RKO (cell line): ENCODE data around the gene CUBN.

Source experiments
- DNase-seq: peaks from one replicate; pipeline ENCODE4 v3.0.0-alpha.2; 2016; ENCODE audit warnings: low spot score

Gene CUBN

DNA sequence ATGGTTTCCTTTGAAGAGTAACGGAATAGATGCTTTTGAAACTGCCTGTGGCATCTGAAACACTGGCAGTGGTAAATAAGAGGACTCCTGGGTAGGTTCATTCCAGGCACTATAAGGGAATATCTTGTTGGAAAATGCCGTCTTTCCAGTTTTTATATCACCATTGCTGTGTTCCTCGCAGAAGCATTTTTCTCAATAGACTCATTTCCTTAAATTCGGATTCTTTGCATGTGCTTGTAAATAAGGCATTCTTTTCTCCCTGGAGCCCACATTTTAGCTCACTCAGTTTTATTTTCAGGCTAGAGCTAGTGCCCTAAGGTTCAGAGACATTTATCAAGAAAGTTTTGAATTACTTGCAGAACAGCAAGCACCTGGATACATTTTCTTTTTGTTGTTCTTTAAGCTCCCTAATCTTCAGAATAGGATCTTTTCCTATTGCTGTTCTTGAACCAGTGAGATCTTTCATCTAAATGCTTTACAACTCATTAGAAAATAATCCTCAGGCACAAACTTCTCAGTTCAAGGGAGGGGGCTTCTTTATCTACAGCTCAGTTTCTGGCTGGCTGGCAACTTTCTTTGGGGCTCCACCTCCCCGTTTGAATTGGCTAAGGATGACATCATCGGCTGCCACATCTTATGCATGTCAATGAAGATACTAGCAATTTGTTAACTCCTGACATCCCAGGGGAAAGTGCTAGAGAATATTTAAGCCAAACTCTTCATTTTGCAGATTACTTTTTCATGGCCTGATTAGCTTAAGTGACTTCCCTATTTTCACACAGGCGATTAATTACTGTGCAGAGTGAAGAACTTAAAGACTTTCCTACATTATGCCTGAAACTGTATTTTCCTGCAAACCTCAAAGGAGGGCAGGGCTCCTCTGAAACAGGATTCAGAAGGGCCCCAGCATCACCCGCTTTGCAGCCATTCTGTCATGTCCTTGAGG lies 178.7 kb downstream of the CUBN start:
- DNase-seq: peak; percentile 83

DNA sequence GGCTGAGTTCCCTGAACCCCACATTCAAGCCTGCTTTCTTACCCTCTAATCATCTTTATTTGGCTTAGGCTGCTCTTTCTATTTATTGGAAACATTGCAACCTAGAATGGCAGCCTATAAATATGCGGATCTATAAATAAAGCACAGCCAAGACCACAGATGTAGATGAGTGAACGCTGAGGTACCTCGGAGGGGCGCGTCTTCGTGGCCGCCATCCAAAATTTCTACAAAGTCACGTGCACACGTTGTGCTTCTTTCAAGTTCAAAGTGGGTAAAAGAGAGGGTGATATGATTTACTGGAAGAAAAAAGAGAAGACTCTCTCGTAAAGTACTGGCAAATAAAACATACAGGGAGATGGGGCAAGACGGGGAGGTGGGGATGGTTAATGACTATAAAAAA lies 179.8 kb downstream of the CUBN start:
- DNase-seq: no peak

DNA sequence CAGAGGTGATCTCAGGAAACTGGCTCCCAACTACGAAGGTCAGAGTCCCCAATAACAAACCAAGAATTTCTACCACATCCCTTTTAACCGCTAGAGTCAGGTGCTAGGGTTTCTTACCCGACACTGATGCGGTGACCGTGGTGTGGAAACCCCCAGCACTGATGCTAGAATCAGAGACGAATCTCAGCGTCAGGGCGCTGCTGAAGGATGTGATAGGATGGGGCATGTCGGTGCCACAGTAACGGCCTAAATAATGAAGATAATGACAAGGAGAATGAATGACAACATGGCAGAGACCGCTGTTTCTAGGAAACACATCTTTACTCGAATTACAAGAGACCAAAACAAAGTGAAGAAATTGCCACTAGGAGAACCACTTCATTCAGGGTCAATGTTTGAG lies 181.2 kb downstream of the CUBN start:
- DNase-seq: no peak

DNA sequence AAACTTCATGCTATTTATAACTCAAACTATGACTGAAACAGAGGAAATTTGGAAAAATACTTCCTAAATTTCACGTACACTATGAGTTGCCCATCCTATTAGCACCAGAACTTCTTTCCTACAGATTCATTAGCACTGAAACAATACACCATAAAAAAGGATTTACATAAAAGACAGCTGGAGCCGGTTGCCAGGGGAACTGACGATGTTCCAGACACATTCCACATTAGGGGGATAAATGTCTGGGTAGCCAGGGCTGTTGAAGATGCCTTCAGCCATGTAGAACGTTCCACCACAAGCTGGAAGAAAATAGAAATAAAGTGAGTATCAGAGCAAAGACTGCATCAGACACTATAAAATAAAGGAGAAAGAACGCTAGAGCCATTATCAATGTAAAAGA lies 182.5 kb downstream of the CUBN start:
- DNase-seq: no peak

DNA sequence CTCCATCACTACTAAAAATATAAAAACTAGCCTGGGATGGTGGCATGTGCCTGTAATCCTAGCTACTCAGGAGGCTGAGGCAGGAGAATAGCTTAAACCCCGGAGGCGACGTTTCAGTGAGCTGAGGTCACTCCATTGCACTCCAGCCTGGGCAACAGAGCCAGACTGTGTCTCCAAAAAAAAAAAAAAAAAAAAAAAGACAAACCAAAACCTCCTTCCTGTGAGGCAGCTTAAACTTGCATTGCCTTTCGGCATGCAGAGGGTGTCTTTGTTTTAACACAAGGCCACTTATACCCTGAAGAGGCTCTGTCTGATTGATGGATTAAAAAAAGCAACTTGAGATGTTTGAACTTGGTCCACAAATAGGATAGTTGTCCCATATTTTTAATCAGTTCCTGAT lies 184.0 kb downstream of the CUBN start:
- no peak for DNase-seq

DNA sequence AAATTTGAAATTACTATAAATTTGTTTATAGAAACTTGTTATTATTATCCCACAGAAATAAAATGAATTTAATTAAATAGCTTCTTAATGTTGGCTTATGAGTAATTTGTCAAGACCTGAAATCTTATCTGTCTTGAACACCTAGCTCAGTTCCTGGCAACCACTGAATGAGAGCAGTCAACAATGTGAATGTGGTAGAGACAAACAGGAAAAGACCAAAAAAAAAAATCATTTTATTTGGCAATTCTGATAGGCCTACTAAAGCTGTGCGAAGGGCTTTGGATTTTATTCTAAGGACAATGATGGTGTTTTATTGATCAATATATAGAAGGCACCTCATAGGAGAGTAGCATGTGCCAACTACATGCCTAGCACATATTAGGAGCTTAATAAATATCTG lies 184.6 kb downstream of the CUBN start:
- DNase-seq: no peak

DNA sequence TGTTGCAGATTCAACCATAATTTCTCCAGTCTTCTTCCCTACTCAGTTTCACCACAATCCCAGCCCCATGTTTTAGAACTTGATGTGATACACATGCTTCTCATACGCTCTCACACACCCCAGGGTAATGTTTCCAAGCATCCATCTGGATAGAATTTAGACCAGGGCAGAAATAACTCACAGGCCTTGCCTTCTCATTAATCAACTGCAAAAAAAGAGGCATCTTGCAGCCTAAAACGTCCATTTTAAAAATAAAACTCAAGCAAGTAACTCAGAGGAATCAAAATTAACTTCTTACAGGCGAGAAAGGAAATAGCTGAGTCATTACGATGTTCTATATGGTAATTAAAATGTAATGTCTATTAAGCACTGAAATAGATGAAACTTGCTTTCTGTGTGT lies 185.2 kb downstream of the CUBN start:
- no peak for DNase-seq

DNA sequence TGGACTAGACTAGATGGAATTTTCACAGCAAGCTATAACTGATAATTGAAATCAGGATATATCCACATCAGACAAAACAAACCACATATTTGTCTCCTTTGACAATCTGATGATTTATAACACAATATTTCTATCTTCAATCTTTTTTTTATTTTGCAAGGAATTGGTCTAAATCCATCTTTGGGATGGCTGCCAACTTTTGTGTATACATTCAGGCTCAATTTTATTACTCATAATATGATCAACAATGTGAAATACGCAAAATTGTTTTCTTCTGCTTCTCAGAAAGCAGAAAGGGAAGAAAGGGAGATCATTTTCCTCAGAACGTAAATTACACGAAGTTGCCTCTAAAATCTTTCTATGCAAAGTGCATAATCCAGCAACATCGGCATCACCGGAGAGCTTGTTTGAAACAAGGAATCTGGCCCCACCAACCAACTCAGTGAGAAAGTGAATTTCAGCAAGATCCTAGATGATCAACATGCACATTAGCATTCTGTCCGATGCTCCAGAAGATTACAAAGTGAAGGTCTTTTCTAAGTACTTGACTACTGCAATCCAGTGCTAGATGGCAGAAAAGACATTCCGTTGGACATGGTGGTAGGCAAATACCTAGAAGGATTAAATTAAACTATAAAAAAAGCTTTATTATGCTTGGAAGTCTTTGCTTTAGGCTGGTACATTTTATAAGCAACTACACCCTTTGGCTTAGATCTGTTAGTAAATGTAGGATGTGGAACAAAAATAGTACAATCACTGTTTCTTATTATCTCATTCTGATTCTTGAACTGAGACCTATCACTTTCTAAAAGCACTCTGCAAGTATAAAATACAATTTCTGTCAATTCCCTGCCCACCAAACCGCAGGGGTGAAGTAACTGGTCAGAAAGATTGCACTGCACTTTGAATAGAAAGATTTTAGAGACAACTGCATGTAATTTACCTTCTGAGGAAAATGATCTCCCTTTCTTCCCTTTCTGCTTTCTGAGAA lies 186.0 kb downstream of the CUBN start:
- no peak for DNase-seq

DNA sequence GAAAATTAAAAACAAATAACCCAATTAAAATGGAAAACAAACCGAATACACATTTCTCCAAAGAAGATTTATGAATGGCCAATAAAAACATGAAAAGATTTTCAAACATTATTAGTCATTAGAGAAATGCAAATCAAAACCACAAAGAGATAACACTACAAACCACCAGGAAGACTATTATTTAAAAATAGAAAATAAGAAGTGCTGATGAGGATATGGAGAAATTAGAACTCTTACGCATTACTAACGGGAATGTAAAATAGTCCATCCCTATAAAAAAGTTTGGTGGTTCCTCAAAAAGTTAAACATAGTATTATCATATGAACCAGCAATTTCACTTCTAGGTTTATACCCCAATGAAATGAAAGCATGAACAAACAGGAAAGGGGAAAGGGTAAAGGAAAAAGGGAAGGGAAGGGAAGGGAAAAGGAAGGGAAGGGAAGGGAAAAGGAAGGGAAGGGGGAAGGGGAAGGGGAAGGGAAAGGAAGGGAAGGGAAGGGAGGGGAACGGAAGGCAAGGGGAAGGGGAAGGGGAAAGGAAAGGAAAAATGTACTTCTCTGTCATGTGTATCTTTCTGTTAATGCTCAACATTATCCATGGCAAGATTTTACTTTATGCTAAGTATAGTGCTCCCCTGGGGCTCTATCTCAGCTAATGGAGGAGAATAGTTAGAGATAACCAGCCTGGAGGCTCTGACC lies 187.1 kb downstream of the CUBN start:
- DNase-seq: no peak

DNA sequence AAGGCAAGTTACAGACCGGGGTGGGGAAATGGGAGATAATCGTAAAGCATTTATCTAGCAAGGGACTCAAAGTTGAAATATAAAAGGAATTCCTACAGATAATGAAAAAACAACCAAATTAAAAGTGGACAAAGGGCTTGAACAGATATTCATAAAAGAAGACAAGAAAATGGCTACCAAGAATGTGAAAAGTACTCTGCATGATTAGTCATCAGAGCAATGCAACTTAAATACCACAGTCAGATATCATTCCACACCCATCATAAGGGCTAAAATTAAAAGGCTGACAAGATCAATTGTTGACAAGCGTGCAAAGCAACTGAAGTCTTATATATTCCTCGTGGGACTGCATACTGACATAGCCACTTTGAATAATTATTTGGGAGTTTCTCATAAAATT lies 187.7 kb downstream of the CUBN start:
- DNase-seq: peak; percentile 40

DNA sequence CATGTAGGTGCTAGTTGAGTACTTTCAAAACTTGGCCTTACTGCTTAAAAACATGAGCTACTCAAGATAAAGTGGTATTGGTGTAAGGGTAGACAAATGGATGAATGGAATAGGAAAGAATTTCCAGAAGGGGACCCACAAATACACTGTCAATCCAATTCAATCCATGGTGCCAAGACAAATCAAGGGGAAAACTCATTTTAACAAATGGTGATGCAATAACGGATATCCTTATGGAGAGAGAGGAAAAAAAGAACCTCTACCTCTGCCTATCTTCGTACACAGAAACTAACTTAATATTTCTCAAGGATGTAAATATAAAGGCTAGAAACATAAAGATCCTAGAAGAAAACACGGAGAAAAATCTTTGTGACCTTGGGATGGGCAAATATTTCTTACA lies 188.5 kb downstream of the CUBN start:
- DNase-seq: no peak

DNA sequence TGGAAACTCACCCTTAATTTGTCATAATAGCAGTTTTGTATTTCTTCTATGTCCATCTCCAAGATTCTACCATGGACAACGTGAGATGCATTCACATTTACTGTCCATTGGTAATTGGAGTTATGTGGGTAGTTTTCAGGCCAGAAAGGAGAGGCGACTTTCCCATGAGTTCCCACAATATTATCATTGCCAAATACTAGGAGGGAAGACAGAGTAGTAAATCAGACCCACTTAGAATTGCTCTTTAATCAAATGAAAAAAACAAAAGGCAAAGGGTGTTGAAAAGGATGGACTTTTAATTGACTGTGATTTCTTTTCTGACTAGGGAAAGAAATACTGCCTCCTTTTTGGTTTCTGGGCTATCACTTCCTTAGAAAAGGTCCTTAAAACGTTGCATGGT lies 190.7 kb downstream of the CUBN start:
- DNase-seq: no peak

DNA sequence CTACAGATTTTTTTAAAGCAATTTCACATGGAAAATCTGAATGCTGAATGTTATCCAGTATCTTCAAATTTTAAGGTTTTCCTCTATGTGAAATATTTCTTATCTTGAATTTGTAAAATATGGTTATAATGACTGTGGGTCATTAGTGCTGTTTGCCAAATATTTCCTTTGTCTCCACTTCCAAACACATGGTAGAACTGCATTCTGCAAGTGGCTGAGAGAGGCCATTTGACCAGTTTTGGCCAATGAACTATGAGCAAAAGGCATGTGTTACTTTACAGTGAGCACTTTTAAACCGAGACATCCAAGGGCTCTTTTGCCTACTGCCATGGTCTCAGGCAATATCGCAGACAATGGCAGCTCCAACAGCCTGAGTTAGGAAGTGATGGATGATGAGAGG lies 195.2 kb downstream of the CUBN start:
- no peak for DNase-seq

DNA sequence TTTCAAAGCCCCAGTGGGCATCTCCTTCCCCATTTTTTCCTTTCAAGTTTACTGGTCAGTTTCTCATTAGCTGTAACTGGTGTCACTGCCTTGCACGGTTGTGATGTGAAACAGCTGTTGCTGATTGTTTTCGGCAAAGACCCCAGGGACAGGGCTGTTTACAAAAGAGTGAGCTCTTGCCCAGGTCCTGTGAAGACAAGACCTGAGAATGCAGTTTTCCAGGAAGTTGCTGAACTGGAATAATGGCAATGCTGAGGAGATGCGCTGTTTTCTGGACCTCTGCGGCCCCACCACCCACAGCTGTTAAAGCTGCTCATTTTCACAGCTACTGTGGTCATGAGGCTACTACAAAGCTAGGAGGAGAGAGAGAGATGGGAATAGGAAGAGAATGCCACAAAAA lies 195.8 kb downstream of the CUBN start:
- DNase-seq: no peak

DNA sequence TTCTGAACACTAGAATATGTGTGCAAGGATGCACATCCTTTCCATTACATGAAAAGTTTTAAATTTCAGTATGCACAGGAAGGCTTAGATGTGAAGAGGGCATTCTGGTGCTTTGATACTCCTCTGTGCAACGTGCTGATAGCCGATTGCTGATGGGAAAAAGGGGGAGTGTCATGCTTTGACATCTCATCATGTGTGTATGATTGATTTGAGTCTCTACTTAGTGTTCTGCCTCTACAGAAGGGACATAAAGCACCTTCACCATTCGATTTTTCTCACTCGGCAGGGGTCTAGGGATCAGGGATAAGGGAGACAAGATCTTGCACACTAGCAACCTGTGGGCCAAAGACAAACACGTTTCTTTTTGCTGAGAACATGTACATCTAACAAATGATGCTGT lies 197.7 kb downstream of the CUBN start:
- DNase-seq: no peak

DNA sequence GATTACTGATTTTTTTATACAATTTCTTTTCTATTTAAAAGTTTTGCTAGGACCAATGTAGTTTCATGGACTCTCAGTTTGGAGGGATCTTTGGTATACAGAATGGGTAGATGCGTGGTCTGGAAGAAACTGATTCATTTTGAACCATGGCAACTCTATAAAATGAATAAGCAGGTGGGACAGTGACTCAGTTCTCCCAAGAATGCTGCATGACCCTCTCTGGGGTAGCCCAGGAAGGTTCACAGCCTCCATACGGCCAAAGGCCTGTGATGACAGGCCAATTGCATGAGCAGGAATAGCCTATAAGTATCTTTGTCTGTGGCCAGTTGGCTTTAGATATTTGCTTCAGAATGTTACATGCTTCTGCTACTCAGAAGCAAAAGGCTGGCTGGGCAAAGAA lies 199.1 kb downstream of the CUBN start:
- no peak for DNase-seq

DNA sequence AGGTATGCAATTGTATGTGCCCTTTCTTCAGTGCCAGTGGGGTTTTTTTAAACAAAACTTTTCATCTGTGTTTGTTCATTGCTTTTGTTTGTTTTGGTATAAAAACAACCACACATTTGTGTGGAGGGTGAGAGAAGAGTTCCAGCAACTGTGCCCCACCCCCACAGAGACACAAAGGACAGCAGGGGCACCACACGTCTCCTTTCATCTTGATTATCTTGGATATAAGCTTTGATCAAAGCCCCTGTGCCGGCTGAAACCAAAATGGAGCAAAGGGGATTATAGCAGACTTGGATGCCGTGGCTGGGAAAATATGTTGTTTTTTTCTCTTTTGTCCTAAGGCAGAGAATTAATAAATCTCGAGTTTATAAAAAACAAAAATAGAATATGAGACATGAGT lies 200.5 kb downstream of the CUBN start:
- no peak for DNase-seq

DNA sequence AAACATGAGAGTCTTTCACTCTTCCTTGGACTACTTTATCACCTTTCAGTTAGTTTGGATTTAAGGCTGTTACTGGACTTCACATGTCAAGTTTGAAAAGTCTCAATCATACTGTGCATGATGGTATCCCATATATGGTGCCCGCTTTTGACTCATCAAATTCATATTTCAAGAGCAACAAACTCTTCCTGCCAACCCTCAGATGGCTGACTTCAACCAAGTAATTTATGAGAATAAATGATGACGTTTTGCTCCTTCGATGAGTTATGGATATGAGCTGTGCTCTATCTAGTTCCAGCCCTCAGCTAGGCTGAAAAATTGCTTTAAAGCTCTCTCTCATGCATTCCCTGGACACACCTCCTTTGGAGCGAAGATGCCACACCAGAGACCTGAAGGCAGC lies 202.1 kb downstream of the CUBN start:
- DNase-seq: peak; percentile 52

DNA sequence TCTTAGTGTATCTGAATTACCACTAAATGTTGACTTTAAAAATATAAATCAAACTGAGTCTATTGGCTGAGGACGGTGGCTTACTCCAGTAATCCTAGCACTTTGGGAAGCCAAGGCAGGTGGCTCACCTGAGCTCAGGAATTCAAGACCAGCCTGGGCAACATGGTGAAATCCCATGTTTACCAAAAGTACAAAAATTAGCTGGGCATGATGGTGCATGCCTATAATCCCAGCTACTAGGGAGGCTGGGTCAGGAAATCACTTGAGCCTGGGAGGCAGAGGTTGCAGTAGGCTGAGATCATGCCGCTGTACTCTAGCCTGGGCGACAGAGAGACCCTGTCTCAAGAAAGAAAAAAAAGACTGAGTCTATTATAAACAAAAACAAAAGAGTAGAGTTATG lies 205.9 kb downstream of the CUBN start:
- DNase-seq: no peak

DNA sequence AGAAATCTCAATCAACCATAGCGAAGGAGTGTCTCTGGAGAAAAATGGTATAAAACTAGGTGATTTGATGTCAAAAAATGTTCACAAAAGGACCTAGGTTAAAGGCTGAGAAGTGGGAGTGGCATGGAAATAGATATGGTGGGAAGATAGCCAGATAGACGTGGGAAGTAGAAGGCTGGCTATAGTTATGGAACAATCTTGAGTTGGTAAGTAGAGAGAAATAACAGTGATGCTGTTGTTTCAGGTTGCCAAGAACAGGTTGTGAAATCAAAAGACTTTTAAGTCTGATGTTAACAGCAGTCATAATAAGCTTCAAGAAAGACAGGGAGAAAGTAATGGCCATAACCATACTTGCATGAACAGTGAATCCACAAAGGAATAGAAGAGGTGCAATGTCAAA lies 206.3 kb downstream of the CUBN start:
- DNase-seq: no peak

DNA sequence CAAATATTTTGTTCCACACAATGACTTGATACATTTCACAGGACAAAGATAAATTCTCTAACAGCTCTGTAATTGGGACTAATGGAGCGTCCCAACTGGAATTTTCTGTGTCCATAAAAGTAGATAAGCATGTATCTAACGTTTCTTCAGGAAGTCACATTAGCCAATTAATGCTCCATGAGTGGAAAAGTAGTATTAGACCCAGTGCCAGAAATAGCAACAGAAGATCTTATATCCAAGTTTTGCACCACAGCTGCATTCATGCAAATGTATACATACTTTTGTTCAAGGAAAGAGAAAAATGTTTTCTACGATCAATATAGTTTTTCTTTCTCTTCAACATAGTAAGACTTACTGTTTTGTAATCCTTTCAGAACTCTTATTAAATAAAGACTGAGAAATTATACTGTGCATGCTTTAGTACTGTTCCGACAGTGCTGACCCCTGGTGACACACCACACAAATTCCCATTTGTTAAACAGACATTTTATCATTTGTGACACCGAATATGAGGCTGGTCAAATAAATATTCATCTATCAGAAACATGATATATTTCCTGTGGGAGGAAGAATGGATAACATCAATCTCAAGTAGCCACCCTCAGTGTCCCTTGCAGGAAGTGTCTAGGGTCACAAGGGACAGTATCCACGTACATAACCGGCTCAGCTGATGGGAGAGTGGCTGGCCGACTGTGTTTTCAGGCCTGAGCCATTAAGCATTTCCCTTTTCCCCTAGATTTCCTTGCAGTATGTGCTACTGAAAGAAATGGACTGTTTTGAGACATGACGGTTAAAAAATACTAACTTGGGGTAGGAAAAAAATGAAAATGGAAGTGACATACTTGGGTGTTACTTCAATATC lies 210.3 kb downstream of the CUBN start:
- DNase-seq: no peak
